SK-N-DZ (cell line): ENCODE data around the gene BCL2L13. TPM values are rescaled to one million over a fixed set of nuclear protein-coding genes. Genes with fewer than 3 reads are reported as not detected.

ENCODE experiments used
- DNase-seq: peaks from one replicate; pipeline ENCODE4 v3.0.0-alpha.2; 2015; ENCODE audit warnings: low spot score
- polyA plus RNA-seq, 2 experiments: library from polyadenylated mRNA; depleted of rRNA; stranded (reverse); fragments of >200 nt; gene quantifications; 2 replicates each; pipeline ENCODE4 v1.2.3, GENCODE V29; 2014

Gene BCL2L13
- polyA plus RNA-seq (2014; cell fraction: cytosol; rRNA removed): 52.4 and 57.5 TPM in 2 replicates
- 23.4 and 25.3 TPM in 2 replicates for polyA plus RNA-seq (2014; cell fraction: nucleus; rRNA removed)

DNA sequence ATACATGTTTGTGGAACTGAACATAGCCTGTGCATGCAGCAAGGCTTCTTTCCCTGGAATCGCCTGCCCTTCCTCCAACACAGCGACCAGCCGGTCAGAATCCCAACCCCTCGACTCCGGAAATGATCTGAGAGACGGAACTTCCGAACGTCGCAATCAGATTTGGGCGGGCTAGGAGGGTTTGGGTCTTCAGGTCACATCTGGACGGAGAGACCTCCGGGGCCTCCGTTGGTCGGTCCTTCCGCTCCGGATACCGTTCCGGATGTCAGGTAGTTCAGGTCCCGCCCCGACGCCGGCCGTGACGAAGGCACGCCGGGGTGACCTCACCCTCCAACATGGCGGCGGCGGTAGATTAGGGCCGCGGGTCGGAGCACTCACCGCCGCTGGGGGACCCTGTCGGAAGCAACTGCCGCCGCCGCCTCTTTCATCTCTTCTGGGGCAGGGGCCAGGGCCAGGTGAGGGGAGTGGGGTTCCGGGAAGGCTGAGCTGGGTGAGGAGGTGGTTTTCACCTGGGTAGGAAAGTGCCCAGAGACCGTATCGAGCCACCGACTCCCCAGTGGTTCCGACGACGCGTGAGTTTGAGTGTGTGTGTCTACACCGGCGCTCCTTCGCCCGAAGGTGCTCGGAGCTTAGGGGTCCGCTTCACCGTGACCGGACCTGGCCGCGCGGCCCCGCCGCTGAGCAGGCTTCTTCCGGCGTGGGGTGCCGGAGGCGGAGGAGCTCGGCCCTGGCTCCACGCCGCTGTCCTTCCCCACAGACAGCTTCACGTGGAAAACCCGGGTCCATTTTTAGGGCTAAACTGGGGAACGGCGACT lies at the start of gene BCL2L13:
TSS of gene BCL2L13 (plus strand) at position 326 of the 815 bp plus-strand sequence. CDS start 16,955 bp downstream, outside the sequence.
- peak; percentile 95 for DNase-seq

GRCh38 chr22:17589810-17590375 lies 48.7 kb upstream of the BCL2L13 start:
- DNase-seq: no peak

GRCh38 chr22:17590586-17590985 lies 48.0 kb upstream of the BCL2L13 start:
- no peak for DNase-seq

- DNase-seq: no peak
These were observed 46.4 kb upstream of the BCL2L13 start for GRCh38 chr22:17592201-17592600.

GRCh38 chr22:17596226-17596625 lies 42.3 kb upstream of the BCL2L13 start:
- no peak for DNase-seq

DNA sequence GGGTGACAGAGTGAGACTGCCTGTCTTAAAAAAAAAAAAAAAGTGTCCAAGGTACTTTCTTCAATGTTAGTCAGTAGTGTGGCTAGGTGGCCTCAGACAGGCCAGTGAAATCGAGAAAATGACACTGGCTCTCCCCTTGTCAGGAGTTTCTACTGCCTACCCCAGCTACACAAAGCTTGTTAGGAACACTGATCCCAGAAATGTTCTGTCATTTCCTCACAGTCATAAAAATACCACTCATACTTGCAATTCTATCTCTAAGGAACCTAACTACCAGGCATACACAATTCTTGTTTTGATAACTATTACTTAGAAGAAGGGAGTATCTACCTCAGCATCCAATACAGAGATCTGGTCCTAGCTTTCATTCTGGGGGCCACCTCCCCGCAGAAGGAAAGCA lies 41.3 kb upstream of the BCL2L13 start:
- DNase-seq: no peak

DNA sequence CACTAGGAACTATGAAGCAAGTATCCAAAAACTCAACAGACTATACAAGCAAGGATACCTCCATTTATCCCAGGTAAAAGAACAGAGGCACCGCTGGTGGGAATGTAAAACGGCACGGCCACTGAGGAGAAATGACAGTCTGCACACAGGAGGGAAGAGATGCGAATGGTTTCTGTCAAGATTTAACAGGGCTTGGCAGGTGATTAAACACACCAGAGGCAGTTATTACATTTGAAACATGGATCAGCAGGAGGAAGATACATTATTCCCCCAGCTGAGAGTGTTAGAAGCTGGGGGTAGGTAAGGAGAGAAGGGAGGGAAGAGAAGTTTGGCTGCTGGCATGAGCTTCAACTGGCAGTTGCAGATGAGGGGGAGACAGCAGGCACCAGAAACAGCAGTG lies 40.2 kb upstream of the BCL2L13 start:
- peak; percentile 91 for DNase-seq

- peak; percentile 57 for DNase-seq
These were observed 37.5 kb upstream of the BCL2L13 start for GRCh38 chr22:17601031-17601430.

DNA sequence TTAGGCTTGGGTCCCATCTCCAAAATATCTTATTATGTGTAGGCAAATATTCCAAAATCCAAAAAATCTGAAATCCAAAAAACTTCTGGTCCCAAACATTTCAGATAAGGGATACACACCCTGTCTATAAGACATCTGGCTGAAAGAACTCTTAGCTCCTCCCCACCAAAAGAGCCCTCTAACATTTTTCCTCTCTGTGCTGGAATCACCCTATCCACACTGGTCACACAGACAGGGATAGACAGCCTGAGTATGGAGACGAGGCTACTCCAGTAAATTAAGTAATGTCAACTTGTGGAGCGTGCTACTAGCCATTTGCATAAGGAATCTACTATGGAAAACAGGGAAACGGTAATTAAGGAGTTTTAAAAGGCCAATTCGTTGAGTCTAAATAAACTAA lies 34.9 kb upstream of the BCL2L13 start:
- DNase-seq: no peak

DNA sequence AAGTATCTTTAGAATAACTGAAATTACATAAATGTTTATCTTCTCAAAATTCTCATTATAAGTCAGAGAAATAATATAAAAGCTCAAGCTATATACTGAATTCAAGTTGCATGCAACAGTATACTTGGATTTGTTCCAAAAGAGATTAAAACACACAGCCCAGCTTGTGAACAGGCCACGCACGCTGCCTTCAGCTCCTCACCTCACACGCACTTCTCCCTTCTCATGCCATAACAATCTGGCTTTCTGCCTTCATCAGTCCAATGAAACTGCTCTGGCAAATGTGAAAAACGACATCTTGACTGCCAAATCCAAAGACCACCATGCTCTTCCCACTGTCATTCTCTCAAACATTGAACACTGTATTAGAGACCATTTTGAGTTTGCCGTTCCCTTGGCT lies 32.1 kb upstream of the BCL2L13 start:
- DNase-seq: no peak

DNA sequence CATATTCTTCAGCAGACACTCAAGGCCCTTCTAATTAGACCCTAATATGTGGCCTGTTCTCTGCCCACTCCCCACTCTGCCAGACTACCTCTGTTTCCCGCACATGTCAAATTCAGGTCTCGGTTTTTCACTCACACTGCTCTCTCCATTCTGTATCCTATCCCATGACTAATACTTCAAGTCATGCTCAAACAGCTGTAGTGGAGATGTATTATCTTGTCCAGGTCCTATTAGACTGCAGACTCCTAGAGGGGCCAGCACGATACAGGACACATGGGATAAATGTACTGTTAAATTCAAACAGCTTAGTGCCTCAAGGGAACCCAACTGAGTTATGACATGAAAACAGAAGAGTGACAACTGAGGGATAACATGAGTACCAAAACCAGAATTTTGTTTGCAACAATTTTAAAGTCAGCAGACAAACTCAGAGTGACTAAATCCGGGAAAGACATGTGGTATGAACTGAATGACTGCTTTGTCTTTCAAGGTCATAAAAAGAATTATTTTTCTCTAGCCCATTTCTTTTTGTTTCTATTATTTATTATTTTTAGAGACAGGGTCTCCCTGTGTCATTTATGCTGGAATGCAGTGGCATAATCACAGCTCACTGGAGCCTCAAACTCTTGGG lies 30.6 kb upstream of the BCL2L13 start:
- DNase-seq: no peak

DNA sequence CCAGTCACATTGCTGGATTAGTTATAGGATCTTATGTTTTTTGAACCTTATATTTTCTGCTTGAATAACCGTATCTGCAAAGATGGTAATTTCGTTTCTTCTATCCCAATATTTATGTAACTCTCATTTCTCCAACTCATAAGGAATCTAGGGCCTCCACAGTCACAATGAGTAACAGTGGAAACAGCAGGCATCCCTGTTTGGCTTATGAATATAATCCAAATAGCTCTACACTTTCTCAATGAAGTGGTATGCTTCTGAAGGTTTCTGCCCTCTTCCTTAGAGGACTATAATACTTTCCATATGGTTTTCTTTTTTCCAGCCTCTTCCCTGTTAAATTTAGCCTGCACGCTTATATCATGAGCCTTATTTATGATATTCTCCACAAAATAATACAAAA lies 26.5 kb upstream of the BCL2L13 start:
- no peak for DNase-seq

GRCh38 chr22:17613280-17613679 lies 25.3 kb upstream of the BCL2L13 start:
- DNase-seq: no peak

- DNase-seq: no peak
These were observed 10.6 kb upstream of the BCL2L13 start for GRCh38 chr22:17627961-17628405.

DNA sequence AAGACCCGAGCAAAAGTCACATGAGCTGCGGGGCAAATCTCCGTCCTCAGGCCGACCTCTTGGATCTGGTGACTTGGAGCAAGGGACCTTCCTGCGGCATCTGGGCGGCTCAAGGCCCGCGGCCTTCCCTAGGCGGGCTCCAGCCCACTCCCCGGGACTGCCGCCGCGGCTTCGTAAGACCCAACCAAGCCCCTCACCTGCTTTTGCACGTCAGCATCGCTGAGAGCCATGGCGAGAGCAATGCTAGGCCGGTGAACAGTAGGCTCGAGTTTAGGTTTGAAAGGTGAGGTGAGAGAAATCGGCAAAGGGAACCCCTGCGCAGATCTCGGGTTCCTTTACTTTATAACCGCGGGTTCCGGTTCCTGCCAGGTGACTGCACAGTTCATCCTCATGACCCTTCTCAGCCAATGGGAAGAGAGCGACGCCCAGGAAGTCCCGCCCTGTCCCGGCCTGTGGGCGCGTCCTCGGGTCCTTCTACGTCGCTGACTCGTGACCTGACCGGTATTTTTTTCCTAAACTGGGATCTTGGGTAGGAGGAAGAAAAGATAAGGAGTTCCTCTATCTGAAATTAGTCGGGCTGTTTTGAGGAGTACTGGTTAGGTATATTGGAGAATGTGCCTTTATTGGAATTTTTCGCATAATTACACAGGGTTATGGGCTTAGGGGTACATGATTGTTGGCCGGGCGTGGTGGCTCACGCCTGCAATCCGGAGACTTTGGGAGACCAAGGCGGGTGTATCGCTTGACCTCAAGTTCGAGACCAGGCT lies 10.0 kb upstream of the BCL2L13 start, which contains the start of gene ATP6V1E1:
TSS of gene ATP6V1E1 (minus strand) at position 344 of the 767 bp plus-strand sequence. CDS start at position 230, 114 bp downstream.
- DNase-seq: peak; percentile 94

- DNase-seq: no peak
These were observed 9.4 kb upstream of the BCL2L13 start for GRCh38 chr22:17629173-17629489.

DNA sequence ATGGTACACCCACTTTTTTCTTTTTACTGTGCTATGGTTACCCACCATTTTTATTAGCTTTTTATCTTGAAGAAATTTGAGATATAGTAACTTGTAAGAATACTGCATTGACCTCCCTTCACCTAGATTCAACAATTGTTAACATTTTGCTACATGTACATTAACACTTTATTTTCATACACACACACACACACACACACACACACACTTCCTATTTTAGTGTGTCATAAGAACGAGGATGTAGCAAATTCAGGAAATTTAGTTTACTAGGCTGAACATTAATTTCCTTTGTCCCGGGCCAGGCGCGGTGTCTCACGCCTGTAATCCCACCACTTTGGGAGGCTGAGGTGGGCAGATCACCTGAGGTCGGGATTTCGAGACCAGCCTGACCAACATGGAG lies 8.9 kb upstream of the BCL2L13 start:
- no peak for DNase-seq

DNA sequence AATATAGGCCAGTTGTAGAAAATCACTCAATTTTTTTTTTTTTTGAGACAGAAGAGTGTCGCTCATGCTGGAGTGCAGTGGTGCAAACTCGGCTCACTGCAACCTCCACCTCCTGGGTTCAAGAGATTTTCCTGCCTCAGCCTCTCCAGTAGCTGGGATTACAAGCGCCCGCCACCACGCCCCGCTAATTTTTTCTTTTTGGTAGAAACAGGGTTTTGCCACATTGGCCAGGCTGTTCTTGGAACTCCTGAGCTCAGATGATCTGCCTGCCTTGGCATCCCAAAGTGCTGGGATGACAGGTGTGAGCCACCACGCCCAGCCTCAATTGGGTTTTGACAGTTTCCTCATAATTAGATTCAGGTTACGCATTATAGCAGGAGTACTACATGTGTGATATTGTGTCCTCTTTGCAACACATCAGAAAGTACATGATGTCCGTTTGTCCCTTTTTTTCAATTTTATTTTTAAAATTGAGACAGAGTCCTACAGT lies 7.4 kb upstream of the BCL2L13 start:
- DNase-seq: no peak

- no peak for DNase-seq
These were observed 5.2 kb upstream of the BCL2L13 start for GRCh38 chr22:17633217-17633997.

DNA sequence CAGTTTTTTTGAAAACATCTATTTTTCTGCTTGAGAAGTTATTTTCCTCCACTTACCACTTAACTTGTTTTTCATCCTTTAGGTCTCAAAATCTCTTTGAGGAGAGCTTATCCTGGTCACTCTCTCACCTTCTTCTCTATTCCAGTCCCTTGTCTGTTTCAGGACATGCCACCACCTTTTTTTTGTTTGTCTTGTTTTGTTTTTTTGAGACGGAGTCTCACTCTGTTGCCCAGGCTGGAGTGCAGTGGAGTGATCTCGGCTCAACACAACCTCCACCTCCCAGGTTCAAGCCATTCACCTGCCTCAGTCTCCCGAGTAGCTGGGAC lies 4.6 kb upstream of the BCL2L13 start:
- DNase-seq: no peak

- no peak for DNase-seq
These were observed 3.9 kb upstream of the BCL2L13 start for GRCh38 chr22:17634696-17635095.
